GM19452 (cell line): Measurements from ENCODE around the gene CNTN4.
"Not testable (repeated sequence)": the region's sequence is repeated elsewhere in the genome, so short reads cannot be mapped to it uniquely, and the experiment has no call there.

Source experiments
- ATAC-seq: cut with Tn5 transposase; IDR thresholded peaks from one replicate; pipeline ENCODE4 v1.9.1; 2021; ENCODE audit not compliant: unreplicated experiment

CNTN4 gene

DNA sequence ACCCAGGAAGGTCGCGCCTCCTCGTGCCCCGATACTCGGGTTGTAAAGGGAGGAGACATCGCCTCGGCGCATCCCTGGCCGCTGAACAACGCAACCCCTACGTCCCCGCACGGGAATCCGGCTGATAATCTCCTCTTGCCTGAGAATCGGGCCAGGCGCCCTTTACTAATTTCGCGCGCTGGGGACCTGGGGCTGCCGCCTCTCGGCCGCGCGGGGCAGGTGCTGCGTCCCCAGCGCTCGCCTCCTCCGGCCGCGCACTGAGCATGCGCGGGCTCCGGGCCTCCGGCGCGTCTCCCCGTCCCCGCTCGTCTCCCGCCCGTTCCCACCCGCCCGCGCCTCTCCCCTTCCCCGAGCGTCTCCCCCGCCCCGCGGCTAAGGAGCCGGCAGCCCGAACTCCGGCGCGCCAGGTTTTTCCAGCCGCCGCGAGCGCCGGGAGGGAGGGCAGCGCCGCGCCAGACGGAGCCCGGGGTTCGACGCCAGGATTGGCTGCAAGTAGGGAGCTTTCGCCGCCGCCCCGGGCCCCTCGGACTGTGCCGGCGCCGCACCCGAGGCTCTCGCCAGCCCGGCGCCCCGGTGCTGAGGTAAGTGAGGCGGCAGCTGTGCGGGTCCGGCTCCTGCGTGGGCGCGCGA lies at the start of gene CNTN4:
CNTN4 (plus strand) TSS at position 469 of the 630 bp plus-strand sequence.
- no peak for ATAC-seq

DNA sequence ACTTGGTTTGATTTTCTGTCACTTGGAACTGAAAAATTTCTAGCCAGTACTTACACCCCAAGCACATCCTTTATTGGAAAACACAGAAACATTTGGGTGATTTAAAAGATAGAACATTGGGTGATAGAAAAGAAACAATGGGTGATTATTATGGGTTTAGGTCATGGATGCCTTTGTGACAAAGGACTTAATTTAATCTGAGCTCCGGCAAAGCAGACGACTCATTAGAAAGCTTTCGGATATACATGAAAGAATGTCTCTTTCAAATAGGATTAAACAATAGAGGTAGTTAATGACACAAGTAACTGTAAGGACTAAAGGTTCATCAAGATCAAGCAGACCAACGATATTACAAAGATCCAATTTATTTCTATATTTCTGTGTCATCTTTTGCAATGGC lies 37.3 kb upstream of the CNTN4 start:
- ATAC-seq = no peak

DNA sequence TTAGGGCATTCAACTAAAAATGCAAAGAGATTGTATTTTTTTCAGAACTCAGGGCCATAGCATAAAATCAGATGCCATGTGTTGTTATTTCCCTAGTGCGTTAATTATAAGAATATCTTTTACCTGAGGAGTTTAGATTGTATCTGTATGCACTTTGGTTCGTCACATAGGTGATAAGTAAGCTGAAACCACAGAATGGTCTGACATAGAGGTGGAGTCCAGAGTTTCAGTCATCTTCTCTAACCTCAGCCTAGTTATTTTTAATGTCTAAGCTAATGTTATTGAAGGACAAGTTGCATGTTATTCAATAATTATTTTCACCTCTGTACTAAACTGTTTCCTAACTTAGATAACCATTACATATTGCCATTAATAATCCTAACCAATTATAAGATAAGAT lies 27.1 kb upstream of the CNTN4 start:
- no peak for ATAC-seq

DNA sequence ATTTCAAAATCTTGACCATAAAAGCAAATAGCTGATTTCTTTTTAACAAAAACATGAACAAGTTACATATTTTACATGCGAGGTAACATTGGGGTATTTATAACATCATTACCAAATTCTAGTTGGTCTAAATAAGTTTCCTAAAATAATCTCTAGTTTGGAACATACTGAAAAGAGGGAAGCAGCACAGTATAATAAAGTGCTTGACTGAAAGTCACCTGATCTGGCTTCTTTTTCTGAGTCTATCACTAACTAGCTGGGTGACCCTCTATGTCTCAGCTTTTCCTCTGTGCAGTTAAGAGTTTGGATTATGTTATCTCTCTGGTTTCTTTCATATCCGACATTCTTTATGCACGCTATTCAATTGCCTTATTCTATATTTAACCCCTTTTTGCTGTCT lies 19.8 kb upstream of the CNTN4 start:
- no peak for ATAC-seq

DNA sequence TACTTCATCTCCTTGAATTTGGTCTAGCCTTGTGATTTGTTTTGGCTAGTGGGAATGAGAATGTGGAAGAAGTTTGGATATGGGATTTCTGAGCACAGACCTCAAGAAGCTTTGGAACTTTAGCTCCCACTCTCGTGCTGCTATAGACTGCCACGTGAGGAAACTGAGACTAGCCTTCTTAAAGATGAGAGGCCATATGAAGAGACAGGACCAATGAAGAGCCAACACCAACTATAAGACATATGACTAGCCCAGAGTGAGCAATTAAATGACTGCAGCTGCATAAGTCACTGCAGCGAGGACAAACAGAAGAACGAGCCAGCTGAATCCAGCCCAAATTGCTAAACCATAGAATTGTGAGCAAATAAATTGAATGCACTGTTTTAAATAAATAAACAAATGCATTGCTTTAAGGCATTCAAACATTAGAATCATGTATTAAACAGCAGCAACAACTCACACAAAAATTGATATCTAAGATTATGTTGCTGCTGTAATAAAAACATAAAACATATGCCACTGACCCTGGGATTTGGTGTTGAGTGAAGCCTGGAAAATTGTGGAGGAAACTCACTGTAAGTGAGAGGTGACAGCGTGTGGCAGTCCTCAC lies 15.7 kb upstream of the CNTN4 start:
- no peak for ATAC-seq

DNA sequence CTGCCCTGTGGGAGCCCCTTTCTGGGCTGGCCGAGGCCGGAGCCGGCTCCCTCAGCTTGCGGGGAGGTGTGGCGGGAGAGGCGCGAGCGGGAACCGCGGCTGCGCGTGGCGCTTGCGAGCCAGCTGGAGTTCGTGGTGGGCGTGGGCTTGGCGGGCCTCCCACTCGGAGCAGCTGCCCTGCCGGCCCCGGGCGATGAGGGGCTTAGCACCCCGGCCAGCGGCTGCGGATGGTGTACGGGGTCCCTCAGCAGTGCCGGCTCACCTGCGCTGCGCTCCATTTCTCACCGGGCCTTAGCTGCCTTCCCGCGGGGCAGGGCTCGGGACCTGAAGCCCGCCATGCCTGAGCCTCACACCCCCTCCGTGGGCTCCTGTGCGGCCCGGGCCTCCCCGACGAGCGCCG lies 15.1 kb upstream of the CNTN4 start:
- not testable (repeated sequence) for ATAC-seq

DNA sequence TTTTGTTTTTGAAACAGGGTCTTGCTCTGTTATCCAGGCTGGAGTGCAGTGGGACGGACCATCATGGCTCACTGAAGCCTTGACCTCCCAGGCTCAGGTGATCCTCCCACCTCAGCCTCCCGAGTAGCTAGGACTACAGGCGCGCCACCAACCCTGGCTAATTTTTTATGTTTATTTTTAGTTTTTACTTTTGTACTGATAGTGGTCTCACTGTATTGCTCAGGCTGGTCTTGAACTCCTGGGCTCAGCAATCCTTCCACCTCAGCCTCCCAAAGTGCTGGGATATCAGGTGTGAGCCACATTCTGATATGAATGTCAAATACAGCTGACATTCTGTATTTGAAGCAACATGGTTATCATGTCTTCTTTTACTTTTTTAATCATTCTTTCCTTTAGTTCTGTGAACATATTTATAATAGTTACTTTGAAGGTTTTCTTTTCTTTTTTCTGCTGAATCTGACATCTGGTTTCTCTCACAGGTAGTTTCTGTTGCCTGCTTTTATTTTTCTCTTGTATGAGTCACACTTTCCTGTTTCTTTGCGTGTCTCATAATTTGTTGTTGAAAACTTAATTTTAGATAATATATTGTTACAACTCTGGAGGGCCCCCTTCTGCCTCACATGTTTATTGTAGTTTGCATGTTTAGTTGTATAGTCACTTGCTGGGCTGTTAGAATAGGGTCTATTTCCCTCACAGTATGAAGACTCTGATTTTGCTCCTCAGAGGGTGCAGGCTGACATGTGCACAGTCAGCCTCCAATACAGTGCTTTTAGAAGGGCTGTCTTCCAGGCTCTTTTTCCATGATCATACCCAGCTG lies 8.4 kb upstream of the CNTN4 start:
- ATAC-seq = no peak

DNA sequence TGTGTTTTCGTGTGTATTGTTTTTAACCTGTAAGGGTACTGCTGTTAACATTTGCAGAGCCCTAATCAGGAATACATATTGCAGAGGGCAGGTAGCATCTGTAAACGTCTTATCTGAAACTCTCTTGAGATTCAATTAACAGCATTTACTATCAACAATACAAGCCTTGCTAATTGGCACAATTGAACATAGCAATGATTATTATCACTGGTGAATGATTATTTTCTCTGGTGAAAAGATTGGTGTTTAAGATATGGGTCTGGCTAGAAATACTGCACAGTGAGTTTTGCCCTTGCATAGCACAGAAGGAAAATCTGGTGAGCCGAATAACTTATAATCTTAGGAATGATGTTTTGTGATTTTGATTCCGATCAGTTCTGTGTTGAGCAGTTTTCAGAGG lies 5.9 kb upstream of the CNTN4 start:
- ATAC-seq = no peak

DNA sequence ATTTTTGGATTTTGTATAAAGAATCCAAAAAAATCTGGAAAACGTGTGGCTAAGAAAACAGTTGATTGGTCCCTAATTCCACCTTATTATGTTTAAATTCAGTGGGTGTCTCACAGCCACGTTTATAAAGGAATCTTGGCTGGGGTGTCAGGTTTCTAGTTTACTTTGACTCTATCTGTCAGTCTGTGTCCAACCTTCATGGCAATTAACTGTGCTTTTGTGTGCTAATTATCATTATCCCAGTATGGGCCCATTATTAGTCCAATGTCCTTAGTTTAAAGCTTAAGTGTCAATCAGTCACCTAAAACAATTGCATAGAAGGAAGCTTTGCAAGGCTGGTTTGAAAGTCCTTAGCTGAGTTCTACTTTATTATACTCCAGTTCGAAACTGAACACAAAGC lies 3.7 kb upstream of the CNTN4 start:
- ATAC-seq = no peak

DNA sequence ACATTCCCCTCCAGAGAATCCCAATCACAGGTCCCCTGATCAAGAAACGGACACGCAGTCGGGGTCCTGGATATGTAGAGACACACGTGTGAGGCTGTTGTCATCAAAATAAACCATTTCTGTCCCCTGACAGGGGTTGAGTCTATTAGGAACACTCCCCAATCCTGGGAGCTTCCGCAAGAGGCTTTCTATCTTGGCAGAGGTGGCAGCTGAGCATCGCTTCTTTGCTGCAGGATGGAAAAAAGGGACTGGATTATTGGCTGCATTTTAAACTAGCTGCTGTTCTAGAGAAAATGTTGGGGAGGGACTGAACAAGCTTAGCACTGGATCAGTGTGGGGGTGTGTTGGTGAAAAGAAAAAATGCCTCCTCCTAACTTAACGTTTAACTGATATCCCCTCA lies 2.5 kb upstream of the CNTN4 start:
- ATAC-seq = no peak

DNA sequence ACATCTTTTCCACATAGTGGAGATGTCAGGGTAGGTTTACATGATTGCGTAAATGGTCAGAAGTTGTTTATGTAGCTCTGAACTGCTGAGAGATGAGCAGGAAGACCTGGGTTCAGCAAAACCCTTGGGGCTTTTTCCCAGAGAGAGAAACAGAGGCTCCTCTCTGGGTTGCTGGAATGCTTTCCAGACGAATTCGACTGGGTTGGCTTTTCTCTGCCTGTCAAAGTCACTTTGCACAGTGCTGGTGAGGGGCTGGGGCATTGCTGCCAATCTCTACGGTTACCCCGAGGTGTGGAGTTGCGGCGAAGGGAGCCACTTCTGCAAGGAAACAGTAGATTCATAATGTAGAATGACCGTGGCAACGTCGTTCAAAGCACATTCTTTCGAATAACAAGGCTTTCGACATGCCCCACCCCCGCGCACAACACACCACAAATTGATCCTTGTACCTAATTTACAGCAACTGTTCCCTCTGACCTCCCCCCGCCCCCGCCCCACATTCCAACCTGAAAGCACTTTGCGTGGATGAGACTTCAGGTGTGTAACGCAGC lies 950 bp upstream of the CNTN4 start:
- ATAC-seq = no peak

DNA sequence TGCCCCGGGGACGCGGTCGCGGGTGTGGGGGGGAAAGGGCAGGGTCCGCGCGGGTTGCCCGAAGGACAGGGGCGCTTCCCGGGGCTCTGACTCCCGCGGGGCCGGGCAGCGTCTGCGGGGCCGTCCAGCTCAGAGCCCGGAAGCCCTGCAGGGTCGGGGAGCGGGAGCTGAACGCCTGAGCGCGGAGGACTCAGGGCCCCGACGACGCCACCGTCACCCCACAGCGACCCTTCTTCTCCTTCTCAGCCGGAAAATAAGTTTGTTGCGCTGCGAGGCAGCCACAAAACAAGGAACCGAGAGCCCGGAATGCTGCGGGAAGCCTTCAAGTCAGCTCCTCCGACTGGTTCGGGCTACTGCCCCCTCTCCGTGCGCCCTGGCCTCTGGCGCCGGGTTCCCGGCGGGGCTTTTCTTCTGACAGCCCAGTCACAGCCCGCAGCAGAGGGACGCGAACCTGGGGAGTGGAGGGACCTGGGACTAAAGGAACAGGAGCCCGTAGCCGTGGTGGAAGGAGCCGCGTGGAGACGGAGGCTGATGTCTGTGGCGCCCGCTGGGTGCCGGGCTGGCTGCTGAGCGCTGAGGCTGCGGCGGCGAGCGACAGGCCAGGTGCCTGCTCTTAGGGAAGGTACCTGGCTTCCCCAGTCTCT lies 484 bp downstream of the CNTN4 start:
- no peak for ATAC-seq

DNA sequence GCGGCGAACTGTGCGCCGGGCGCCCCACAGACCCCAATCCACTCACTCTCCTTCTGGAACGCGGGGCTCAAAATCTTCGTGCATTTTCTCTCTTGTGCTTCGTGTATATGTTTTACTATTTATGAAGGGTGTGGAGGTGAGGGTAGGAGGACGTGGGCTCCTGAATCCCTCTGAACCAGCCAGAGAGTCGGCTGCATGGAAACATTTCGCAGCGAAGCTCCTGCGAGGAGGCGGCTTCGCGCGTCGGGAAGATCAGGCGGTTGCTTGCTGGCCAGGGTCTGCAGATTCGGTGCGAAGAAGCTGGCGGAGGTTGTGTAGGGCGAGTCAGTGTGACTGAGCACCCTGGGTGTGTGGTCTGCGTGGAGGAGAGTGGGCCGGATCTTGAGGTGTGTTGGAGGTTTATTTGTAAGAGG lies 1.1 kb downstream of the CNTN4 start:
- no peak for ATAC-seq

DNA sequence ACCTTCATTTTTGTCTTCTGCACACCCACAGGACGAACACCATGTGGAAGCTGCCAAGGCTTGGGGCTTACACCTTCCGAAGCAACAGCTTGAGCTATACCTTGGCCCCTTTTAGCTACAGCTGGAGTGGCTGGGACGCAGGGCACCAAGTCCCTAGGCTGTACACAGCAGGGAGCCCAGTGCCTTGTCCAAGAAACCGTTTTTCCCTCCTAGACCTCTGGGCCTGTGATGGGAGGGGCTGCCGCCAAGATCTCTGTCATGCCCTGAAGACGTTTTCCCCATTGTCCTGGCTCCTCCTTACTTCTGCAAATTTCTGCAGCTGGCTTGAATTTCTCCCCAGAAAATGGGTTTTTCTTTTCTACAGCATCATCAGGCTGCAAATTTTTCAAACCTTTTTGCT lies 7.8 kb downstream of the CNTN4 start:
- ATAC-seq = no peak

DNA sequence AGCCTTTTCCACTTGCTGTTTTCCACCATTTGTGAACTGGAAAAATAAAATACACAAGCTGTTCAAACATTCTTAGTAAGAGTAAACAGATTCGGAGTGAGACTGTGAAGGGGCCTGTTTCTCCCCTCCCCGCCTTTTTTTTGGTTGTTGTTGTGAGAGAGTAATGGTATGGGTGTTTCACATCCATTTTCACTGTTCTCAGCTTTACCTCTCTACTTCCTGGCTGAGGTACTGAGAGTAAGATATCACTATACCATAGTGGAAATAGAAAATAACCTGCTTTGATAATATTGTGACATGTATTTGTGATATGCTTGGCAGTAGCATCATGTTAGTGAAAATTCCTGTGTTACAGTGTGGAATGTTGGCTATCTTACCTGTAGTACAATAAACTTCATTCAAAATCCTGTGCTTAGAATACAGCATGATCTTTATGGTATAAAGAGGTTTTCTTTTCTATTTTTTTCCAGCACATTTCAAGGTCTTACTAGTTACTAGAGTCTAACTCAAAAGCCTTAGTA lies 12.0 kb downstream of the CNTN4 start:
- no peak for ATAC-seq

DNA sequence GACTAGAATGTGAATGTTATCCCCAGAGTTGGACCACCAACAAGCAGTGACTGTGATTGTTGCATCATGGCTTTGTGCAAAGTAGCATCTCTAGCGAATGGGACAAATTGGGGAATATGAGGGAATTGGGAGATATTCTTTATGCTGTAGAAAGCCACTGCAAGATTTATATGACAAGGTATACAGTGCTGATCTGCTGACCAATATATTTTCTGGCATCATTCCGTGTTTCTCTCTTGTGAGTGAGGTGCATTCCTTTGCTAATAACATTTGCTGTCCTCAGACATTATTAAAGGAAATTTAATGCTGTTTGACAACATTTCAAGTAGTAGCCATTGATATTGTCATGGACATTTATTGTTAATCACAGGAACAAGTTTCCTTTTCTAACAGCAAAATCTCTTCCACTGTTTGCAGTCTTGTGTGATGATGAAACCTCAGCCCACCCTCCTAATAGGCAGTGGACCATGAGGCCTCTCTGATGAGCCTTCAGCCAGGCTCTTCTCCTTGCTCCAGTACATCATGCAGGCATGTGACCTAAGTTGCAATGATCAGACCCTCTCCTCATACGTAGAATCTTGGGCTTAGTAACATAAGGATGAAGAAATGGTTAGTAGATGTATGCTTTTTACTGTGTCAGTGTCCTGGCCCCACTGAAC lies 16.1 kb downstream of the CNTN4 start:
- ATAC-seq = no peak

DNA sequence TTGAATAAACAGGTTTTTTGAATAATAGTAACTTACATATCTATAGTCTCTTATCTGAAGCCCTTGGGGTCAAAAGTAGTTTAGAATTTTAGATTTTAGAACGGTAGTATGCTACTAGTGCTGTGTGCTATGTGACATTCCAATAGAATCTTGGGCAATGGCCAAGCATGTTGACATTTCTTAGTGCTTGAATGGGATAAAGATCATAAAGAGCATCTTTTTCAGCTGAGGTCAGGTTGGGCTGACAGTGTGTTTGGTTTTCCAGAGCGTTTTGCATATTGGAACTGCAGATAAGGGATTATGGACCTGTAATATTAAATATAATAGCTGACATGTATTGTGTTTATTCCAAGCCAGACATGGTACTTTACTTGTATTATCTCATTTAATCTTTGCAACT lies 32.1 kb downstream of the CNTN4 start:
- no peak for ATAC-seq

DNA sequence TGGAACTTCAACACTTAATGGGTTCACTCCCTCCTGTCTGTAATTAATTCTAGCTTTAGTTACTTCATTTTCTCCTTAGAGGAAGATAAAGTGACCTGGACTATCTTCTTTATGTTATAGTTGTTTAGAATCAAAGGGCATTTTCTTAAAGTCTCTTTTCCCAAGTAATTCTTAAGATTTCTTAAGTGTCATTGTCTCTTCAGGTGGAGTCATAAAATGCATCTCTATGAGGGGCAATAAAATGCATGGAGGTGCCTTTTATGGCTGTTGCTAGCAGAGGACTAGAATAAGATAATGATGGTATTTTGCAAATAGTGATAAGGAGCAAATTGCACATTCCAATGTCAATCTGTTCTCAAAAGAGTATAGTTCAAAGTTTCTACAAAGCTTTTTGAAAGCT lies 34.5 kb downstream of the CNTN4 start:
- ATAC-seq = no peak

DNA sequence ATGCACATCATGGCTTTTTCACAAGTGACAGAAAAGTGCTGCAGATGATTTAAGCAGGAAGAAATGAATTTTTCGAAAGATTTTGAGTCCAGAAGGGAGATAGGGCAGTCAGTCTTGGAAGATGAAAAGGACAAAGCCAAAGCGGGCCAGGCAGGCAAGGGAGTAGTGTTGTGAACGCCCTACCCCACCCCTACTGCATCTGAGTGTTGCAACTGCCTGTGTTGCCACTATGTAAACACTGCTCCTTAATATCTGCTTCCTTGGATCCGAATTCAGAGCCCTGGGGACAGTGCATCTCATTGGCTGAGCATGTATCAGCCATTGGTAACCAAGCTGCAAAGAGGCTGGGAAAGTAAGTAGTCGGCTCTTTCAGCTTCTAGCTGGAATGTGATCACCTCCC lies 39.0 kb downstream of the CNTN4 start:
- ATAC-seq = no peak

DNA sequence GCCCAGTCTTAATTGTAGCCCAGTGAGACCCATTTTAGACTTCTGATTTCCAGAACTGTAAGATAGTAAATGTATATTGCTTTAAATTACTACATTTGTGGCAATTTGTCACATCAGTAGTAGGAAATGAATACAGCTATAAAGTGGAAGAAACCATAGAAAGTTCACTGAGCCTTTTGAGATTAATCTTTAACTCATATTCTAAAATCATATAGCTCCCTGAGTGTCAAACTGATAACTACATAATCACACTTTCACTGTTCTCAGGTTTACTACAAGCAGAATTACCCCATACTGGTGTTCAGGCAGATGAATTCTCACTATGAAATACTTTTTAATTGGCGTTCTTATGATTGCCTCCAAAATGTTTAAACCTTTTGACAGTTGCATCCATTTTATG lies 42.8 kb downstream of the CNTN4 start:
- ATAC-seq = no peak
